ENCODE results near the gene SV2B. TPM values are rescaled to one million over a fixed set of nuclear protein-coding genes. Genes with fewer than 3 reads are reported as not detected.

SV2B gene
- total RNA-seq, 3 donors from 2014 or later, result 0.41 to 4.2 (median 0.80) TPM

- H3K9me3 ChIP-seq, result no peaks in the 10 kb centered on the region
- no peaks in the 10 kb centered on the region for H3K4me1 ChIP-seq (ENCODE audit: low read depth)
- H3K4me3 ChIP-seq, result no peak overlapping the region
- TF ChIP-seq CTCF (IDR thresholded peaks at IDR 0.05), result no peak
- no peaks in the 10 kb centered on the region for H3K36me3 ChIP-seq (ENCODE audit: low read depth)
- DNase-seq, result no peak
- intact Hi-C loops (cut with DNase I, micrococcal nuclease), result no loop called here
- ATAC-seq, result no peak
These were observed 115.9 kb downstream of the SV2B start for GRCh38 chr15:91216000-91216399.

- Histone ChIP-seq H3K4me1 (ENCODE audit: low read depth) (no peaks in the 10 kb centered on the region), H3K4me3 (no peak overlapping the region), H3K9me3 (no peaks in the 10 kb centered on the region), H3K36me3 (ENCODE audit: low read depth) (no peaks in the 10 kb centered on the region)
- no peak for TF ChIP-seq CTCF (IDR thresholded peaks at IDR 0.05)
- ATAC-seq (no peak), DNase-seq (no peak)
- intact Hi-C loops (cut with DNase I, micrococcal nuclease), result no loop called here
These were observed 119.1 kb downstream of the SV2B start for GRCh38 chr15:91219206-91219605.

GRCh38 chr15:91222052-91222451 is 122.0 kb downstream of the SV2B start:
- intact Hi-C loops (cut with DNase I, micrococcal nuclease), result no loop called here
- no peaks in the 10 kb centered on the region for H3K9me3 ChIP-seq
- no peak for DNase-seq
- no peak overlapping the region for H3K4me3 ChIP-seq
- TF ChIP-seq CTCF (IDR thresholded peaks at IDR 0.05), result no peak
- H3K4me1 ChIP-seq (ENCODE audit: low read depth), result no peaks in the 10 kb centered on the region
- no peaks in the 10 kb centered on the region for H3K36me3 ChIP-seq (ENCODE audit: low read depth)
- no peak for ATAC-seq

GRCh38 chr15:91223863-91224262 is 123.8 kb downstream of the SV2B start:
- DNase-seq (no peak), ATAC-seq (no peak)
- H3K4me1 ChIP-seq (ENCODE audit: low read depth), result no peaks in the 10 kb centered on the region
- no peak overlapping the region for H3K4me3 ChIP-seq
- H3K9me3 ChIP-seq, result no peaks in the 10 kb centered on the region
- no peak for TF ChIP-seq CTCF (IDR thresholded peaks at IDR 0.05)
- no peaks in the 10 kb centered on the region for H3K36me3 ChIP-seq (ENCODE audit: low read depth)
- intact Hi-C loops (cut with DNase I, micrococcal nuclease), result no loop called here

GRCh38 chr15:91224755-91225380 is 124.8 kb downstream of the SV2B start:
- intact Hi-C loops (cut with DNase I, micrococcal nuclease), result no loop called here
- ATAC-seq (peak; percentile 20), DNase-seq (peak in 1 of 3 donors; percentile 43)
- no peaks in the 10 kb centered on the region for H3K9me3 ChIP-seq
- no peak for TF ChIP-seq CTCF (IDR thresholded peaks at IDR 0.05)
- H3K4me1 ChIP-seq (ENCODE audit: low read depth), result no peaks in the 10 kb centered on the region
- no peak overlapping the region for H3K4me3 ChIP-seq
- H3K36me3 ChIP-seq (ENCODE audit: low read depth), result no peaks in the 10 kb centered on the region

GRCh38 chr15:91225741-91226140 is 125.7 kb downstream of the SV2B start:
- intact Hi-C loops (cut with DNase I, micrococcal nuclease), result no loop called here

More at GRCh38 chr15:91225741-91226140, 125.7 kb downstream of the SV2B start:
- no peaks in the 10 kb centered on the region for H3K9me3 ChIP-seq
- DNase-seq (no peak), ATAC-seq (no peak)
- no peak overlapping the region for H3K4me3 ChIP-seq
- H3K36me3 ChIP-seq (ENCODE audit: low read depth), result no peaks in the 10 kb centered on the region
- no peak for TF ChIP-seq CTCF (IDR thresholded peaks at IDR 0.05)
- H3K4me1 ChIP-seq (ENCODE audit: low read depth), result no peaks in the 10 kb centered on the region

Measured in mucosa of descending colon (tissue), 3 donors.